ACC112 (cell line): ENCODE data around the gene TJP3.

Experiments
- H2AFZ ChIP-seq: fragments of 200-600 bp; sonication (generic); one replicate; pipeline ENCODE4 v1.6.0; 2017; ENCODE audit warnings: antibody characterized with exemption, low read length; ENCODE audit not compliant: unreplicated experiment
- H3K27ac ChIP-seq: fragments of 200-600 bp; sonication (generic); 2 replicates; pipeline ENCODE4 v1.5.1; 2014; ENCODE audit warnings: low read depth, mild to moderate bottlenecking, antibody characterized with exemption, low read length, moderate library complexity
- H3K27me3 ChIP-seq: fragments of 200-600 bp; sonication (generic); 2 replicates; pipeline ENCODE4 v1.6.1; 2014; ENCODE audit warnings: mild to moderate bottlenecking, antibody characterized with exemption, low read length, moderate library complexity, mixed read lengths; ENCODE audit not compliant: insufficient read depth
- H3K36me3 ChIP-seq: fragments of 200-600 bp; sonication (generic); 2 replicates; pipeline ENCODE4 v1.6.1; 2016; ENCODE audit warnings: mild to moderate bottlenecking, antibody characterized with exemption, low read length, moderate library complexity, mixed read lengths; ENCODE audit not compliant: insufficient read depth
- H3K4me1 ChIP-seq: fragments of 200-600 bp; sonication (generic); one replicate; pipeline ENCODE4 v1.6.1; 2016; ENCODE audit warnings: low read length, mixed read lengths; ENCODE audit not compliant: insufficient read depth, unreplicated experiment, control insufficient read depth
- H3K4me3 ChIP-seq: fragments of 200-600 bp; sonication (generic); 2 replicates; pipeline ENCODE4 v1.5.1; 2014; ENCODE audit warnings: mild to moderate bottlenecking, low read depth, low read length
- H3K79me2 ChIP-seq: fragments of 200-600 bp; sonication (generic); one replicate; pipeline ENCODE4 v1.6.0; 2016; ENCODE audit warnings: low read length; ENCODE audit not compliant: control insufficient read depth, unreplicated experiment, insufficient read depth

The TJP3 gene

DNA sequence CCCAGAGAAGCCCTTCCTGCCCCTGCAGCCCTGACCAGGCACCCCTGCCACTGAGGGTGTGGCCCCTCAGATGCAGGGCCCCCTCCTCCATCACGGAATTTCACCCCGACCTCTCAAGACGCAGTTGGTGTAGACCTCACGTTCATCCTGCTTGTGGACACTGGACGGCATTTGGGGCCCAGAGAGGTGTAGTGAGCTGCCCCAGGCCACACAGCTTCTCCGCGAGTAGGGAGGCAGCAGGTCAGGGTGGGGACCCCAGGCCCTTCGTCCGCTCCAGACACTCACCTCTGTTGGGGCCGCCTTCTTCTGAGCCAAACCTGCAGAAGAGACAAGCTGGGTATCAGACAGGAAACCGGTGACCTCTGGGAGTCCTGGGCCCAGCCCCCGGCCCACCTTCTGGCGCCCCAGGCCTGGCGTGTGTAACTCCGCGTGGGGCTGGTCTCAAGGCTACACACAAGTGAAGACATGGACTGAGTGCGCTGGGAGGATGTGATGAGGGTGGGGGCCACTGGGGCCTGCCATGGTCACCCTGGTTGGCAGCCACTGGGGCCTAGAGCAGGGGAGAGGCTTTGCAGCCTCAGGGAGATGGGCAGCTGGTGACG, 41.0 kb upstream of the TJP3 start:
- H3K27me3 ChIP-seq = no peaks in the 10 kb centered on the region
- no peak overlapping the region for H3K27ac ChIP-seq
- no peaks in the 10 kb centered on the region for H3K36me3 ChIP-seq
- no peak overlapping the region for H2AFZ ChIP-seq
- peaks cover 24% of the 10 kb centered on the region for H3K4me1 ChIP-seq
- H3K79me2 ChIP-seq = peaks cover 3% of the 10 kb centered on the region
- H3K4me3 ChIP-seq = no peak overlapping the region

- Histone ChIP-seq H3K4me1 (peaks cover 24% of the 10 kb centered on the region), H3K4me3 (no peak overlapping the region), H2AFZ (no peak overlapping the region), H3K79me2 (peaks cover 3% of the 10 kb centered on the region), H3K27me3 (no peaks in the 10 kb centered on the region), H3K36me3 (no peaks in the 10 kb centered on the region), H3K27ac (no peak overlapping the region)
These were observed 40.4 kb upstream of the TJP3 start for GRCh38 chr19:3667766-3668165.

GRCh38 chr19:3668331-3669081, 39.7 kb upstream of the TJP3 start:
- peaks cover 24% of the 10 kb centered on the region for H3K4me1 ChIP-seq
- no peaks in the 10 kb centered on the region for H3K36me3 ChIP-seq
- no peak overlapping the region for H3K27ac ChIP-seq
- peaks cover 3% of the 10 kb centered on the region for H3K79me2 ChIP-seq
- H3K27me3 ChIP-seq = no peaks in the 10 kb centered on the region
- no peak overlapping the region for H2AFZ ChIP-seq
- no peak overlapping the region for H3K4me3 ChIP-seq

DNA sequence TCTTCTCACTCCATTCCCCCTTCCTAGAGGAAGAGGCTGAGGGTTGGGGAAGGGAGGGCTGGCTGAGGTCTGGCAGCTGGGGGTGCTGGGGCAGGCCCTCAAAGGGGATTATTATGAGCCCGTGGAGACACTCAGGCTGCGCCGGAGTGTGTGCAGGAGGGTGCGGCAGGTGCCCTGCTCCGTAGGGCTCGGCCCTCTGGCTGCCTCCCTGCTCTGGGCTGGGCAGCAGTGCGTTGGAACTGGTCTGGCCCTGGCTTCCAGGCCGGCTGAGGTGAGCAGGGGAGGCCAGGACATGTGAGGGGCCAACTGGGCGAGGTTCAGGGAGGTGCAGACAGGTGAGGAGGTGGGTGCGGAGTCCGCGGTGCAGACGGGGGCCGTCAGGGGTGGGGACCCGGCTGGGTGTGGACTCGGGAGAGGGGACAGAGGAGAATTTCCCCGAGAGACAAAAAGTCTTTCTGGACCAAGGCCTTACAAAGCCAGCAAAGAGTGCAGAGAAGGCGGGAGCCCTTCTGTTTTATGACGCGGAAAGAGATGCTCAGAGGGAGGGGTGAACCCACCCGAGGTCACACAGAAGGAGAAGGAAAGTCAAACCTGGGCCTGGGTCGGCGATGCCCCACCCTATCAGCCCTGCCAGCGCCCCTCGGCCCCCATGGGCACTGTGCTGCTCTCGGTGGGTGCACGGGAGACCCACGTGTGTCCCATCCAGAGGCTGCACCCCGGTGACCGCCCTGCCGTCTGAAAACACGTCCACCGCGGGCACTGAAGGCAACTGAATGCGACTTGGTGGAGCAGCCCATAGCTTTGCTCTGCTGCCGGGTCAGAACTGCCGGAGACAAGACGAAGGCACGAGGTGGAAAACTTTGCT, 38.9 kb upstream of the TJP3 start:
- Histone ChIP-seq H3K36me3 (no peaks in the 10 kb centered on the region), H3K27ac (no peak overlapping the region), H2AFZ (no peak overlapping the region), H3K4me1 (peaks cover 24% of the 10 kb centered on the region), H3K27me3 (no peaks in the 10 kb centered on the region), H3K79me2 (peaks cover 3% of the 10 kb centered on the region), H3K4me3 (no peak overlapping the region)

DNA sequence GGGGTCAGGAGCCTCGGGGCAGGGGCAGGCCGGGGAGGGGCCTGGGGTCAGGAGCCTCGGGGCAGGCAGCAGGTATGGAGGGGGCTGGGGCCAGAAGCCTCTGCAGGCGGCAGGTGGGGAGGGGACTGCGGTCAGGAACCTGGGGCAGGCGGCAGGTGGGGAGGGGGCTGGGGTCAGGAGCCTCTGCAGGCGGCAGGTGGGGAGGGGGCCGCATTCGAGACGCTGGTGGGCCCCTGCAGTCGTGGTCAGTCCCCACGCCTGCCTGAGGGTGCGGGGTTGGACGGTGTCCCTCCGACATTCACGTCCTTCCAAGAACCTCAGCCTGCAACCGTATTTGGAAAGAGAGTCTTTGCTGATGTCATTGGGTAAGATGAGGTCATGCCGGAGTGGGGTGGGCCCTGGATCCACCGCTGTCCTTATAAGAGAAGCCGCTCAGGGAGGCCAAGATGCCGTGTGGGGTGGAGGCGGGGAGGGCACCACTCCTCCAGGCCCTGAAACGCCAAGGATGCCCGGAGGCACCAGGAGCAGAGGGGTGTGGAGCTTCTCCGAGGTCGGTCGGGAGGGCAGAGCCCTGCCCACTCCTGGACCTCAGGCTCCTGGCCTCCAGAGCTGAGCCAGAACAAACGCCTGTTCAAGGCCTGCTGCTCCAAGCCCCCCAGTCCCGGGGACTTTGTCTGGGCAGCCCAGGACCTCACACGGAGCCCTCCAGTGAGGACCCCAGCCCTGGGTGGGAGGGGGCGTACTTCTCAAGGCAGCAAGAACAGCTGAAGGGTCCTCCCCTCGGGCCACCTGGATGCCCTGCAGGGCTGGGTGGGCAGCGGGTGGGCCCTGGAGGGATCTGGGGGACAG, 38.0 kb upstream of the TJP3 start:
- H3K36me3 ChIP-seq = no peaks in the 10 kb centered on the region
- H3K79me2 ChIP-seq = peaks cover 3% of the 10 kb centered on the region
- H3K27ac ChIP-seq = peak overlapping the region; percentile 89
- peaks cover 24% of the 10 kb centered on the region for H3K4me1 ChIP-seq
- peak overlapping the region; percentile 67 for H3K4me3 ChIP-seq
- H2AFZ ChIP-seq = no peak overlapping the region
- H3K27me3 ChIP-seq = no peaks in the 10 kb centered on the region

GRCh38 chr19:3670796-3671679, 37.1 kb upstream of the TJP3 start:
- Histone ChIP-seq H3K4me1 (peaks cover 24% of the 10 kb centered on the region), H3K4me3 (peak overlapping the region; percentile 67), H3K79me2 (peaks cover 3% of the 10 kb centered on the region), H3K27me3 (no peaks in the 10 kb centered on the region), H3K36me3 (no peaks in the 10 kb centered on the region), H2AFZ (no peak overlapping the region), H3K27ac (peak overlapping the region; percentile 89)

DNA sequence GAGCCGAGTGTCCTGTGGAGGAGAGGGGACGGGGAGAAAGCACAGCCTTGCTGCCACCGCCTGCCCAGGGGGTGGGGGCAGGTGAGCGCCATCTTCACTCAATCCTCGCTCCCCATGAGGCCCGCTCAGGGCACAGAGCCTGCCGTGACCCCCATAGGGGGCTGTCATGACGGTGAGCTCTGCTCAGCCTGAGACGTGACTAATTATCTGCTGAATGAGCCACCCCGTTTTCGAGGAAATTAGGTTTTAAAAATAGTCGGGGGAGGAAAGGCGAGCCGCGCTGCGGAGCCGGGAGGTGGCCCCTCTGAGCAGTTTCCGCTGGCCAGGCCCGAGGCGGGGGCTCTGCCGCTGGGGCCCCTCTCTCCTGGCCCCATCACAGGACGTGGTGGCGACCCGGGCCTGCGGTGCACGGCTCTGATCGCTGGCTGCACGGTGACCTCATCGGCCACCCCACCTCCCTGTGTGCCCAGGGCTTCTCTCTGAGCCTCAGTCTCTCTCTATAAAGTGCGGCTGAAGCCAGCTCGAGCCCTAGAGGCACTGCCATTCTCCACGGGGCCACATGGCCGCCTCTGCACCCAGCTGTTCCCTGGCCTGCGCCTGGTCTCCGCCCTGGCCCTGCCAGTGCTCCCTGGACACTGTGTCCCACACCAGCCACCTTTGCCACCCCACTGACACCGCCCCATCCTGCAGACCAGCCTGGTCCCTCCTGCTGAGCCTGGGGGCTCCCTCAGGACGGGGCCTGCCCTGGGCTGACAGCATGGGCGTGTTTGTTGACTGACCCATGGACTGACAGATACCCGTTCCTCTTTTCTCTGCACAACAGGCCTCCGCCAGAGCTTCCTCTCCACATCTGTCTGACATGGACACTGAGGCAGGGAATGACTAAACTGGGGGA, 36.3 kb upstream of the TJP3 start:
- Histone ChIP-seq H3K36me3 (no peaks in the 10 kb centered on the region), H3K79me2 (peaks cover 3% of the 10 kb centered on the region), H3K4me1 (peaks cover 24% of the 10 kb centered on the region), H3K27ac (peak overlapping the region; percentile 89), H3K27me3 (no peaks in the 10 kb centered on the region), H3K4me3 (no peak overlapping the region), H2AFZ (no peak overlapping the region)

GRCh38 chr19:3672575-3672948, 35.6 kb upstream of the TJP3 start:
- no peaks in the 10 kb centered on the region for H3K27me3 ChIP-seq
- peaks cover 24% of the 10 kb centered on the region for H3K4me1 ChIP-seq
- H3K79me2 ChIP-seq = peaks cover 3% of the 10 kb centered on the region
- H2AFZ ChIP-seq = no peak overlapping the region
- H3K36me3 ChIP-seq = no peaks in the 10 kb centered on the region
- no peak overlapping the region for H3K27ac ChIP-seq
- H3K4me3 ChIP-seq = no peak overlapping the region

DNA sequence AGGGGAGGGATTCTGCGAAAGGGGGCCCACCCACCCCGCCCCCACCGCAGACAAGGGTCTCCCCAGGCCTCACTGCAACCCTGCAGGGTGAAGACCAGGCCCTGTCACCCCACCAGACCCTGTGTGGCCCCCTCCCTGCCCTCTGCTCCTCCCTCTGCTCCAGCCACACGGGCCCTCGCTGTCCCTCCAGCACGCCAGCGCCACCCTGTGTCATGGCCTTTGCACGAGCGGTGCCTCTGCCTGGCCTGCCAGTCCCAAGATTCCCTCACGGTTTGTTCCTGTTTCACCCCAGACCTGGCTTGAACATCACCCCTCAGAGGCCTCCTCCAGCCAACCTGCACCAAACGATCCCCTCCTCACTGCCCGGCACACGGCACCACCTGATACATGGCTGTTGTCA, 35.2 kb upstream of the TJP3 start:
- Histone ChIP-seq H3K27me3 (no peaks in the 10 kb centered on the region), H3K4me3 (no peak overlapping the region), H3K36me3 (no peaks in the 10 kb centered on the region), H2AFZ (no peak overlapping the region), H3K79me2 (peaks cover 3% of the 10 kb centered on the region), H3K4me1 (peaks cover 24% of the 10 kb centered on the region), H3K27ac (no peak overlapping the region)
